HG03095 (cell line): ENCODE measurements around the gene SLC25A39.

Experiments used
- ATAC-seq: cut with Tn5 transposase; IDR thresholded peaks from one replicate; pipeline ENCODE4 v1.9.1; 2021; ENCODE audit warnings: moderate library complexity; ENCODE audit not compliant: unreplicated experiment

Gene SLC25A39

DNA sequence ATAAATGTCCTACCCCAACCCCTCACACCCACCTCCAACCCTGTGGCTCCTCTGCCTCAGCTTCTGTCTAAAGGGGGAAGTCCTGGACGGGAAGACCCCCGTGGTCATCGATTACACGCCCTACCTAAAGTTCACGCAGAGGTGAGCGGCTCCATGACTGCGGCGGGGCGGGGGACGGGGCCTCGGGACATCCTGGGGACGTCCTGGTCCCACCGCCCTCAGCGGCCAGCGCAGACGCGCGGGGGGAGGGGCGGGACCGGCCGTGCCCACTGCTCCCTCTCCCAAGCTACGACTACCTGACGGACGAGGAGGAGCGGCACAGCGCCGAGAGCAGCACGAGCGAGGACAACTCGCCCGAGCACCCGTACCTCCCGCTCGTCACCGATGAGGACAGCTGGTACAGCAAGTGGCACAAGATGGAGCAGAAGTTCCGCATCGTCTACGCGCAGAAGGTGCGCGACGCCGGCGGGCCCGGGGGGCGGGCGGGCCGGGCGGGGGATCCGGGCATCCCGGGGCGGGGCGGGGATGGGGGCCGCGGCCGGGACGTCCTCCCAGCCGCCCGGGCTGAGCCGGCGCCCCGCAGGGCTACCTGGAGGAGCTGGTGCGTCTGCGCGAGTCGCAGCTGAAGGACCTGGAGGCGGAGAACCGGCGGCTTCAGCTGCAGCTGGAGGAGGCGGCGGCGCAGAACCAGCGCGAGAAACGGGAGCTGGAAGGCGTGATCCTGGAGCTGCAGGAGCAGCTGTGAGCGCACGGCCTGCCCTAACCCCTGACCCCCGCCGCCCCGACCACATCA is 9.6 kb downstream of the SLC25A39 start:
- ATAC-seq, result no peak

DNA sequence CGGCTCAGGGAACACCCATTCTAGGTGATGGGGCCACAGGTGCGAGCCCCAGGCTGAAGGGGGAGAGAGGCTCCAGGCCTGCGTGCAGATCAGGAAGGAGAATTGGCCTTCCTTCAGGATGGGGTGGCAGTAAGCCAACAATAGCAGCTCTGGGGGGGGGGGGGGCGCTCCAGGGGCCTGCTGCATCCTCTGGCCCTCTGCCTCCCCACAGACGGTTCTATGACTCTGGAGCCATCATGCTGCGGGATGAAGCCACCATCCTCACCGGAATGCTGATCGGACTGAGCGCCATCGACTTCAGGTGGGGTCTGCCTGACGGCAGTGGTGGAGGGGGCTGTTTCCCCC is 10.1 kb downstream of the SLC25A39 start:
- ATAC-seq, result no peak

DNA sequence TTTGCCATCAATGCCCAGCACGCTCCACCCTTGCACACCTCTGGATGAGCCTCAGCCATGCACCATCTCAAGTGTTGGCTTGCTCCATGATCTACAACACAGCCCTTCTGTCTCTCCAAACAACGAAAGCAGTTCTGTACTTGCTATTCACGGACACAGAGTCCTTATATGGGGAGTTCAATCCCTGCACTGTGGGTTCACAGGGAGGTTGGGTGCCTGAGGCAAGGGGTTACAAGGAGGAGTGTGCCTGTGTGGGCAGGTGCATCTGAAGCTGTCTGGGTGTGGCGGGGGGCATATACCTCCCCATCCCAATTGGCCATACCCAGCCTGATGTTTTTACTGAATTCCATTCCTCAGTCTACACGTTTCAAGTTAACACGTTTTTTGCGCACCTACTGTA is 10.6 kb downstream of the SLC25A39 start:
- ATAC-seq, result no peak

DNA sequence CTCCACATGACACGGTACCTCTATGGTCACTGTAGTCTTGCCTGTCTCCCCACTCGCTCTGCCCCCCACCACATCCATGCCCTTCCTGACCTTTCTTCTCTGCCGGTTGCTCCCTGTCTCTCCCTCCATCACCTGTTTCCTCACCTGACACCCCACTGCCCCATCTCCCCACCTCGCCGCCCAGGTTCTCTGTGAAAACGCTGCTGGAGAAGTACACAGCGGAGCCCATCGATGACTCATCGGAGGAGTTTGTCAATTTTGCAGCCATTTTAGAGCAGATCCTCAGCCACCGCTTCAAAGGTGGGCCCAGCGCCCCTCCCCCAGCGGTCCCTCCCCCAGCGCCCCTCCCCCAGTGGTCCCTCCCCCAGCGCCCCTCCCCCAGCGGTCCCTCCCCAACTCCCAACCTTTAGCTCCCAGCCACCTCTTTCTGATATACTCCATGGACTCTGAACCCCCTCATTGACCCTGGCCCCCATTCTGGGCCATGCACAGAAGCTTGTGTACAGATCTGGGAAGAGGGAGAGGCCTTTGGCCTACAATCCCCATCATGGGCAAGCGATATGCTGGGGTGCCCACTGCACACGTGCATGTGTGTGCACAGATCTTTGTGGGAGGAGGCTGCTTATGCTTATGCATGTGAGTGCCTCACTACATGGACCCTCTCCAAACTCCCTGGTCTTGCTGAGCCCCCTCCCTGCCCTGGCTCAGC is 12.1 kb downstream of the SLC25A39 start:
- ATAC-seq, result no peak

DNA sequence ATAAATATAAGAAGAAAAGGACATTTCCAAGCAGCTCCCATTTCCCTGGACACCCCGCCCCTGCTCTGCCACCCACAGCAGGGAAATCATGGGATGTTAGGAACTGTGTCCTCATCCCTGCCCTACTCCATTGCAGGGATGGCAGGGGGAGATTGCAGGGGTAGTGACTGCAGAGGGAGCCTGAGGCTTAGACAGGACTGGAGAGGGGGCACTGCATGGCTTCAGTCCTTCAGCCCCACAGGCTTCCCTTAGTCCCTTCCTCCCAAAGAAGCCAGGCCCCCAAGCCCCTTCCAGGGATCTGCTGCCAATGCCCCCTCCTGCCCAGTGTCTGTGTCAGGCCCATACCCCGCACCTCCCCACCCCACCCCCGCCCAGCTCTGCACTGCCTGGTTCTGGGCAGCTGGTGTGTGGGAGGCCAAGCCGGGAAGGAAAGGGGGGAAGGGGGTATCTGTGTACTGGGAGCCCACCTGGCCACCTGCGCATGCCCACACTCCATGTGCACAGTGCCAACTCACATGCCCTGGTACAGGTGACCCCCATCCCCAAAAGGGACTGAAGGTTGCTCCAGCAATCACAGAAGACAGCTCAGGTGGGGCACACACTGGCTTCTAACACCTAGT is 13.0 kb downstream of the SLC25A39 start:
- no peak for ATAC-seq

DNA sequence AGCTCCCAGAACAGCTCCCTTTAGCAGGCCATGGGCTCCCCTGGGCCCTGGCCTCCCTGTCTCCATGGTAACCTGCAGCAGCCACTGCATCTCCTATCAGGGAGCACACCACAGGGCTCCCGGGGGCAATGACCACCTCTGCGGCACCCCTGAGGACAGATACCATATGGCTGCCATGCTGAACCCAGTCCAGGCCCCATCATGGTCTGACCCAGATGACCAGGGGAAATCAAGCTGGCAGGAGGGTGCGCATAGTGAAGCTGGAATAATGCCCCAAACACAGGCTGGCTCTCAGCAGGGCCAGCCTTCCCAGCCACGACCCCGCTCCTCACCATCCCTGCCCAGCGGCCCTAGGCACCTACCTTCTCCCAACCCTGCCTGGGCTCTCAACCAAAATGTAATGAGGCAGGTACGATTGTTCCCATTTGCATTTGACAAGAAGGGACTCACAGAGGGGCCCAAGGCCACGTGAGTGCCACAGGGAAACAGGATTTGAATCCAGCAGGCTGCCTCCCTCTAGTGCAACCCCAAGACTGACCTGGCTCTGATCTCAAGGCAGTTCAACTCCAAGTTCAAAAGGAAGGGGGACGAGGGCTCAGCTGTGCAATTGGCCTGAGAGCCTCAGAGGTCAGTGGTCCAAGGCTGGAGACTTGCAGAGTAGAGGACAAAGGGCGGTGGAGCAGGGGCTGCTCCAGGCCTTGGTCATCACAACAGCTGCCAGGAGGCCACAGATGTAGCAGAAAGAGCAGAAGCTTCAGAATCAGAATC is 13.8 kb downstream of the SLC25A39 start:
- ATAC-seq, result no peak

DNA sequence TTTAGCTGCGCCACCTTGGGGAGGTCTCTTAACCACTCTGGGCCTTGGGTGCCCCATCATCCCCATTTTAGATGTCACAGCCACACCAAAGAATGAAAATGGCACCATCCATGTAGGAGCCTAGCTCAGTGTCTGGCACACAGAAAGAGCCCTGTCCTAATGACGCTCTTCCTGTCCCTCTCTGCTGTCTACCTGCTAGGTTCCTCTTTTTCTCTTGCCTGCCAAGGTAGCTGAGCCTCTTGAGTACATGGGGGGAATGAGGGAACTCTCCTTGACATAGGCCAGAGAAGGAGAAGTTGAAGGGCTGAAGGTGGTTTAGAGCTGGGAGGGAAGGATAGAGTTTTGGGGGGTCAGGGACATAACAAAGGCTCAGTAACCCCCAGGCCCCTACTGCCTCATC is 14.4 kb downstream of the SLC25A39 start:
- ATAC-seq, result no peak

DNA sequence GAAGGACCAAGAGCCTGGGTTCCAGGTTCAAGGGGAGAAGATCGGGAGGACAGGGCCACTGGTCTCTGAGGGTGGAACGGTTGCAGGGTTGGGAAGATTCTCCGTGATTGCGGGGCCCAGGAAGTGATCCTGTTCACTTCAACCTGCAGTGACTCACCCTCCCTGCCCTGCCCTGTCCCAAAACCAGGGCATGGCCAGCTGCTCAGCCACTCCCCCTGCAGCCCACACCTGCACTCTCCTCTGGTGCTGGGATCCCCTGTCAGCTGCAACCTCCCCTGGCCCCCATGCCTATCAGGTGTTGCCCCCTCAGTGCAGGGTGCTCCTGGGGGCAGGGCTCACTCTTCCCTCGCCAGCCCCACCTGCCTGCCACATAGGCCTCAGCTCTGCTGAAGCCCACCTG is 15.2 kb downstream of the SLC25A39 start:
- no peak for ATAC-seq

DNA sequence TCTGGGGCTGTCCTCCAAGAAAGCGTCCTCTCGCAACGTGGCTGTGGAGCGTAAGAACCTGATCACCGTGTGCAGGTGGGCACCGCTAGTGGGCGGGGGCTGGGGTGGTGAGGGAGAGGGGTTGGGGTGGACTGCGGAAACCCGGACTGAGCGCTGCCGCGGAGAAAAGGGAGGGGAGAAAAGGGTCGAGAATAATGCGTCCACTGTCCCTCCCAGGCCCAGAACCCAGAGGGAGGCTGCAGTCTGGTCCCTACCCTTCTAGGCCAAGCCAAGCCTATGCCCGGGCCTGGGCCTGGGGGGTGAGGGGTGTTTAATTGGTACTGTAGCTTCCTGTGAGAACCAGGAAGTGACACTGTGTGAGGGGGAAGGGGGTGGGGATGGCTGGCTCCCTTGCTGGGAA is 15.8 kb downstream of the SLC25A39 start:
- no peak for ATAC-seq

DNA sequence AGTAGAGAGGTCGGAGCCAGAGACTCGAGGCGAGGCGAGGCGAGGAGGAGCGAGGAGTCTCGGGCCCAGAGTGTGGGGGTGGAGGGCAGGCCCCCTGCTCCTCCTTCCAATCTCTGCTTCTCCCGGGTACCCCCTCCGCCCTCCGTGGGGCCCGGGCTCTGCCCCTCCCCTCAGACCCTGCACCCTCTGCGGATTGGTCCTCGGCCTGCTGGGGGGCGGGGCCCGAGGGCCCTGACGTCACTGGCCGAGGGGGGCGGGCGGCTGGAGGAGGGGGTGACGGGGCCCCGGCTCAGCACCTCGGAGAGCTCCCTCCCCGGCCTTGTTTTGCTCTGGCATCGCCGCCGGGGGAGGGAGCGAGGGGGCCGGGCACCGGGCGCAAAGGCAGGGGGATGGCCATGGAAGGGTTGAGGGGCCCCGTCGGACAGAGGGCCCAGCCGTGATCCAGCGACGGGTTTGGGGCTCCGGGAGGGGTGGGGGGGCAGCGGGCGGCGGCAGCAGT is 16.3 kb downstream of the SLC25A39 start, which contains the start of gene RUNDC3A:
RUNDC3A (plus strand) TSS at position 282 of the 499 bp plus-strand sequence. CDS start 232 bp downstream, outside the sequence.
- no peak for ATAC-seq

DNA sequence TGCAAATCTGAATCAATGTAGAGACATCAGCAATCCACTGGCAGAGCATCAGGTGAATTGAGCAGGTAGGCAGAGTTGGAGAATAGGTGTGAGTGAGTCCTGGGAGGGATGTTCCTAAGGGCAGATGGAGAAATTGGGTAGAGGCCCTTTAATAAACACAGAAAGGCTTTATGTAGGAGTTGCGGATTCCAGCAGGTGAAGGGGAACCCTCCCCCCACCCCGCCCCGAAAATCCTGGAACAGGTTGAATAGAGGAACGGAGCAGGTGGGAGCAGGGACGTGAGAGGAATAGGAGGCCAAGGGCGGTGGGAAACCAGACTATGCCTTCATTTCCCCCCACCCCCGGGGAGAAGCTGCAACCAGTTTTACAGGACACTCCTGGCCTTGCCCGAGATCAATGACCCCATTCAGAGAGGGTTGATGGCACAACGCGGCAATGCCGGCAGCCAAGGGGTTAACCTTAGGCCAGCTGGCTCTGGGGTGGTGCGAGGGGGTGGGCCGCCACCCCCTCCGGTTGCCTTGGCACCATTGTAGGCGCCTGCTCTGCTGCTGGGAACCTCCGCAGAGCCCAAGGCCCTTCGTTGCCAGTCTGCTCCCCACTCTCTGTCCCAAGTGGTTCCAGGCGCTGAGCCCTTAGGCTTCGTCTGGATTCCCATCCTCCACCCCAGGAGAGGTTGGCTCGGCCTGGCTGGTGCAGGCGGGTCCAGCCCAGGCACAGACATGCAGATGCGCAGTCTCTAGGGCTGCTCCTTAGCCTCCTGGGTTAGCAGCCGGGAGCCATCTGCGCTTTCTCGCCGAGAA is 17.0 kb downstream of the SLC25A39 start:
- ATAC-seq, result no peak

DNA sequence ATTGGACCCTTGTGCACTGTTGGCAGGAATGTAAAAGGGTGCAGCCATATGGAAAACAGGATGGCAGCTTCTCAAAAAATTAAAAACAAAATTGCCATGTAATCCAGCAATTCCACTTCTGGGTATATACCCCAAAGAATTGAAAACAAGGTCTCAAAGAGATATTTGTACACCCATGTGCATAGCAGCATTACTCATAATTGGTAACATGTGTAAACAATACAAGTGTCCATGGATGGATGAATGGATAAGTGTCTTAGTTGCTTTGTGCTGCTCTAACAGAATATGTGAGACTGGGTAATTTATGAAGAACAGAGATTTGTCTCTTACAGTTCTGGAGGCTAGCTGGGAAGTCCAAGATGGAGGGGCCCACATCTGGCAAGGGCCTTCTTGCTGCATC is 20.0 kb downstream of the SLC25A39 start:
- ATAC-seq, result no peak

DNA sequence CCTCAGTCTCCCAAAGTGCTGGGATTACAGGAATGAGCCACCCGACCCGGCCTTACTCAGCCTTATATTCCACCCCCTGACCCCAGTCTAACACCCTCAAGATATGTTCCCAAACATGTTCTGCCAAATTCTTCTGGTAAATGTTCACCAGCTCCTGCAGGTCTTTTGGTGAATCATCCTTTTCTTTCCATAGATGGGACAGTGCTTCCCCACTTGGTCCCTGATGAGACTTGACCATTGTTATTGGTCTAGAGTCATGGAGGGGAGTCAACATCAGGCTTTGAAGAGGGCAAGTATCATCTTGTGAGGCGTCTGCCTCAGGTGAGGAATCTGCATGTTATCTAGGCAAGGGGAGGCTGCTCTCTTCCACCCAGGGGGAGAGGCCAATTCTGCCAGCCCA is 26.6 kb downstream of the SLC25A39 start:
- no peak for ATAC-seq

DNA sequence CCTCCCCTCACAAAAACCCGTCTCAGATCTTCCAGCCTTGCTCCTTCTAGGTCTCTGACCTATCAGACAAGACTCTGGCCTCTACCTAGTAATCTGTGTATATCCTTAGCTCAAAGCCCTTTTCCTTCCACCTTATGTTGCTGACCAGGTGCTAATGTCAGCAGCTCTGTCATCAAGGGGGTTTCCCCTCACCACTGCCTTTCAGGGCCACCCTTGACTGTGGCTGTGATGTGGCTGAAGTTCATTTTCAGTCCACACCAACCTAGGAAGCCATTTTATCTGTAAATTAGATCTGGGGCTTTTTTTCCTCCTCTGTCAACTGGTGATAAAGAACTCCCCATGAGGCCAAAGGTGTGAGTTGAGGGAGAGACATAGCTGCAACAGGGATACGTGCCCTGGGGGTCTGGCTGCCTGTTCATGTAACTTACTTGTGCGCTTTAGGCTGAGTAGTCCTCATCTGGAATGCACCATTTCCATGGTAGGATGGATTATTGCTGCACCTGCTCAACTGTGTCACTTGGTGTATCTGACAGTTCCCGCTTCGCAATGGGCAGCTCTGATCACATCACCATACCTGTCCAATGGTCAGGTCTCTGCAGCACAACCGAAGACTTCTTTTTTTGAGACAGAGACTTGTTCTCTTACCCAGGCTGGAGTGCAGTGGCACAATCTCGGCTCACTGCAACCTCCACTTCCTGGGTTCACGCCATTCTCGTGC is 31.0 kb downstream of the SLC25A39 start:
- ATAC-seq, result no peak

DNA sequence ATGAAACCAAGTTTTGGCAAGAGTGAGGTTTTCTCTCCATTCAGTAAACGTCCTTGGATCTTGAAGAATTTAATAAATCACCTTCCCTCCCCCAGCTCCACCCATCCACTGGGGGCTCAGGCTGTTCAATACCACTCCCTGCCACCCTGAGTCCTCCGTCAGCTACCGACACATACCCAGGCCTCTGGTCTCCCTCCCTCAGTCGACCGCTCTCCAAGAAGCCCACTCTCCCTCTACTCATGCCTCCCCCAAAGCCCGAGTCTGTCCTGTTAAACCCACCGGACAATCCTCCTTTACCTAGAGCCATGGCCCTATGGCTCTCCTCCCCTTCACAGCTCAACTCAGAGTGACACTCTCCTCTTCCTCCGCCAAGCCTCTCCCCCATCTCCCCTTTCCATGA is 37.0 kb downstream of the SLC25A39 start:
- no peak for ATAC-seq

DNA sequence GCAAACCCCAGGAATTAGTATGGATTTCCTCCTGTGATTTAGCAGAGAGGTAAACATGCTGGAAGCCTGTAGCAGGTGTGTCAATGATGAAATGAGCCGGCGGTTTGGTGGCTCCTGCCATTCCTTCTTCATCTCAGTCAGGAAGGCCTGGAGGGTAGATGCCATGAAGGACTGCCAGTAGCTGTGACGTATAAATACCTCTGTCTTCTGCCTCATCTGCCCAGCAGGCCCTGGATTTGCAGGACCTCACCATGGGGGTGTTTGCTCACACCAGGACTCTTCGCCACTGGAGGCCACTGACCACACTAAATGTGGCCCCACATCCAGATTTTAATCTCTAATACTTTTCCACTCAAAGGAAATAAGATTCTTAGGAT is 40.6 kb downstream of the SLC25A39 start:
- ATAC-seq, result no peak

DNA sequence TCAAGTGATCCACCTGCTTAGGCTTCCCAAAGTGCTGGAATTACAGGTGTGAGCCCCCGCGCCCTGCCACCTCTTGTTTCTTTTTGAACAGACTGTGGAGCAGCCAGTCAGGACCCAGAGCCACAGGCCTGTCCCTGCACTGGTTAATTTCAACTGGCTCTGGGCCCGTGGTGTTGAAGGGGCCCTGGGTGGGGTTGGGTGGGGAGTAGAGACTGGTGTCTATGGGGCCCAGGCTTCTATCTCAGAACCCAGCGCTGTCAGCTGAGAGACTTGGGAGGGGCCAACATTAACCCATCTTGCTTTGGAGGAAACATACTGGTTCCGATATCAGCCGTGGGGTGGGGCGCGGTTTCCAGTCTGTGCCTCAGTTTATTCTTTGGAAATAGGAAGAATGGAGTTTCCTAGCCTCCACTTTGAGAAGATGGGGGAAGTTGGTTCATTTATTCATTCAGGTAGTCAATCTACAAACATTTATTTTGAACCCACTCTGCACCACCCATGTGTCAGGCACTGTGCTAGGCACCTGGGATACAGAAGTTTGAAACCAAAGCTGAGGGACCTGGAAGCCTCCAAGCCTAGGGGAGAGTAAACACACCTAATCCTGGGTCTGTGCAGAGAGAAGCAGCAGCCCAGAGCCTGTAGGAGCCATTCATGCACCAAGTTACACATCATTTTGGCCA is 41.1 kb downstream of the SLC25A39 start:
- no peak for ATAC-seq

DNA sequence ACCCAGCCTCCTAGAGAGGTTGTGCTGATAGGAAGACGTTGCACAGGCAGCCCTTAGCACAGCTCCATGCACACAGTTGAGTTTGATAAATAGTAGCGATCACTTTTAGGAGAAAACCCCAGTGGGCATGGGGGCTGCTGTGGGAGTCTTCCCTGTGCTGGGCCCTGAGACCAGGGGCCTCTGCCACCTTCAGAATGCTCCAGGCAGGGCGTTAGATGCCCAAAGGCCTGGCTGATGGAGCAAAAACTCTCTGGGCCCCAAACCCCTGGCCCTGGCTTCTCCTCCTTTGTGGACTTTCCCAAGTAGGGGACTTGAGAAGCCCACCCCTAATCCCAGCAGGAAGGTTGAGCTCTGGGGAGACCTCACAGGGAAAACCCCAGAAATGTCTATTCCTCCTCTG is 42.4 kb downstream of the SLC25A39 start:
- ATAC-seq, result no peak

DNA sequence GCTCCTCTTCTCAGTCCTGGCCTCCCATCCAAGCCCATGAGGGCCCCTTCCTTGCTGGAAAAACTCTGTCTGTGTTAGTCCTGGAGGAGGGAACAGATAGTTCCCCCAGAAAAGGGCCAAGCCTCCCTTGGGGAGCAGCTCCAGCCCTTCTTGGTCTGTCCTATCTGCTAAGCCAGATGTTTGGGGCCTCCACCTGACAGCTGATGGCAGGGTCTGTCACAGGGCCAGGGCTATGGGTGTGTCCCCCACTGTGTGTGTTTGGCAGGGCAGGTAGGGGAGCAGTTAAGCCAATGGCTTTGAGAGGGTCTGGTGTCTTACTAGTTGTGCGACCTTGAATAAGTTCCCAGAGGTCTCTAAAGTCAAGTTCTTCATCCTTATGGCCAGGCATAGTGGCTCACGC is 43.1 kb downstream of the SLC25A39 start:
- no peak for ATAC-seq
